ENCODE data around the gene CXCL14.

- TF ChIP-seq POLR2A (IDR thresholded peaks at IDR 0.05), result no peak
- TF ChIP-seq, protein P1, sequence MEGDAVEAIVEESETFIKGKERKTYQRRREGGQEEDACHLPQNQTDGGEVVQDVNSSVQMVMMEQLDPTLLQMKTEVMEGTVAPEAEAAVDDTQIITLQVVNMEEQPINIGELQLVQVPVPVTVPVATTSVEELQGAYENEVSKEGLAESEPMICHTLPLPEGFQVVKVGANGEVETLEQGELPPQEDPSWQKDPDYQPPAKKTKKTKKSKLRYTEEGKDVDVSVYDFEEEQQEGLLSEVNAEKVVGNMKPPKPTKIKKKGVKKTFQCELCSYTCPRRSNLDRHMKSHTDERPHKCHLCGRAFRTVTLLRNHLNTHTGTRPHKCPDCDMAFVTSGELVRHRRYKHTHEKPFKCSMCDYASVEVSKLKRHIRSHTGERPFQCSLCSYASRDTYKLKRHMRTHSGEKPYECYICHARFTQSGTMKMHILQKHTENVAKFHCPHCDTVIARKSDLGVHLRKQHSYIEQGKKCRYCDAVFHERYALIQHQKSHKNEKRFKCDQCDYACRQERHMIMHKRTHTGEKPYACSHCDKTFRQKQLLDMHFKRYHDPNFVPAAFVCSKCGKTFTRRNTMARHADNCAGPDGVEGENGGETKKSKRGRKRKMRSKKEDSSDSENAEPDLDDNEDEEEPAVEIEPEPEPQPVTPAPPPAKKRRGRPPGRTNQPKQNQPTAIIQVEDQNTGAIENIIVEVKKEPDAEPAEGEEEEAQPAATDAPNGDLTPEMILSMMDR (IDR thresholded peaks at IDR 0.05), result no peak
These were observed 7.7 kb downstream of the CXCL14 start for GRCh38 chr5:135571066-135571609.
